GM04503 (cell line): ENCODE results near the gene GLT1D1.

ENCODE experiments used
- DNase-seq: peaks from one replicate; pipeline ENCODE4 v3.0.0-alpha.2; 2012; ENCODE audit warnings: low read depth

The GLT1D1 gene

GRCh38 chr12:128966203-128966810 lies 113.0 kb downstream of the GLT1D1 start:
- DNase-seq = no peak

GRCh38 chr12:128968668-128969067 lies 115.4 kb downstream of the GLT1D1 start:
- DNase-seq = no peak

- DNase-seq = no peak
These were observed 116.3 kb downstream of the GLT1D1 start for GRCh38 chr12:128969480-128970055.

GRCh38 chr12:128970110-128970509 lies 116.8 kb downstream of the GLT1D1 start:
- DNase-seq = no peak

GRCh38 chr12:128970941-128971340 lies 117.7 kb downstream of the GLT1D1 start:
- no peak for DNase-seq

- no peak for DNase-seq
These were observed 118.5 kb downstream of the GLT1D1 start for GRCh38 chr12:128971802-128972201.

- DNase-seq = no peak
These were observed 120.8 kb downstream of the GLT1D1 start for GRCh38 chr12:128973883-128974681.

GRCh38 chr12:128974881-128975280 lies 121.6 kb downstream of the GLT1D1 start:
- no peak for DNase-seq

GRCh38 chr12:128976120-128976738 lies 123.0 kb downstream of the GLT1D1 start:
- no peak for DNase-seq

- no peak for DNase-seq
These were observed 124.2 kb downstream of the GLT1D1 start for GRCh38 chr12:128977441-128977840.

GRCh38 chr12:128978067-128978466 lies 124.8 kb downstream of the GLT1D1 start:
- no peak for DNase-seq

GRCh38 chr12:128980623-128981022 lies 127.3 kb downstream of the GLT1D1 start:
- DNase-seq = no peak

GRCh38 chr12:128981971-128982533 lies 128.8 kb downstream of the GLT1D1 start:
- no peak for DNase-seq

GRCh38 chr12:128982933-128983332 lies 129.7 kb downstream of the GLT1D1 start:
- DNase-seq = no peak

GRCh38 chr12:128983371-128983770 lies 130.1 kb downstream of the GLT1D1 start:
- no peak for DNase-seq

GRCh38 chr12:128986957-128987356 lies 133.7 kb downstream of the GLT1D1 start:
- DNase-seq = no peak

- DNase-seq = no peak
These were observed 136.0 kb downstream of the GLT1D1 start for GRCh38 chr12:128989287-128989686.

GRCh38 chr12:128991716-128992115 lies 138.4 kb downstream of the GLT1D1 start:
- no peak for DNase-seq

GRCh38 chr12:128992116-128992515 lies 138.8 kb downstream of the GLT1D1 start:
- DNase-seq = no peak

- DNase-seq = no peak
These were observed 139.3 kb downstream of the GLT1D1 start for GRCh38 chr12:128992550-128992949.

- DNase-seq = no peak
These were observed 141.6 kb downstream of the GLT1D1 start for GRCh38 chr12:128994856-128995255.

- no peak for DNase-seq
These were observed 142.3 kb downstream of the GLT1D1 start for GRCh38 chr12:128995619-128996018.

GRCh38 chr12:129001826-129002225 lies 148.5 kb downstream of the GLT1D1 start:
- DNase-seq = no peak
